Stimulated activated CD4-positive, alpha-beta T cell treated with anti-CD3 and anti-CD28 coated beads, Interleukin-2, amount 100 ng/mL, for 4 hours (primary cell): Measurements from ENCODE around the gene NEU3.

Source experiments
- DNase-seq: peaks from one replicate; pipeline ENCODE4 v3.0.0-alpha.2; 2020; ENCODE audit warnings: low read depth

NEU3 gene

DNA sequence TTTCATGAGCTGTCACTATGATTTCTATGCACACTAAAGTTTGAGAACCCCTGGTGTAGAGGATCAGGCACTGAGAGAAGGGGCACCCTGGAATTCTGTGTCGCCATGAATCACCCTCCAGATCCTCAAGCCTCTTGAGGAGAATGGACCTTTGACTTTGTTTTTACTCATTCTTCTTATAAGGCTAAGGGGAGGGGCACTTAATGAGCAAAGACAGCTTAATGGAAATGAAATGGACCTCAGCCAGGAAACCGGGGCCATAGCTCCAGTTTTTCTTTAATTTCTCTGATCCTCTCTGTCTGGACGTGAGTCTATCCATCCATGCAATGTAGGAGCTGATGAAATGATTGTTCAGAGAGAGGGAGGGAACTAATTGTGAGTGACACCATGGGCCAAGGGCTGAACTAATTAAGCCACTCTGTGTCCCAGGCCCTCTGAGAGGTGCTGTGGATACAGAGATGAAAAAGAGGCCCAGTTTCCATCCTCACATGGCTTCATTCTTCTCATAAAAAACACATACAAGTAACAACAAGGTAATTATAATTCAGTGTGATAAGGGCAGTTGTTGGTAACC is 75.1 kb downstream of the NEU3 start:
- DNase-seq = no peak

- DNase-seq = no peak
Measured at GRCh38 chr11:75066061-75066460, 77.3 kb downstream of the NEU3 start.
